H1 (cell line): ENCODE measurements around the gene TMEM132A. TPM values are rescaled to one million over a fixed set of nuclear protein-coding genes. Genes with fewer than 3 reads are reported as not detected.

ENCODE experiments used
- CTCF ChIA-PET: fragments of 300-600 bp; sonication (Branson Sonifier 250); formaldehyde crosslinking; loops from one replicate; lab custom pipeline; 2021; ENCODE audit not compliant: partially characterized antibody; lab: Charles Lee
- POLR2A ChIA-PET: fragments of 300-600 bp; sonication (Branson Sonifier 250); formaldehyde crosslinking; loops from one replicate; lab custom pipeline; 2021; ENCODE audit warnings: inconsistent platforms; ENCODE audit not compliant: partially characterized antibody; lab: Charles Lee
- DNase-seq, 2 experiments: peaks; one replicate each; pipeline versions ENCODE4 v3.0.0 to v3.0.0-alpha.2; 2010 to 2022; ENCODE audit warnings: low spot score in 2 of 2, low read depth in 1 of 2, mixed read lengths in 1 of 2
- FAIRE-seq: peaks from 2 replicates; lab custom pipeline; 2011; peaks lifted over from hg19 to GRCh38; lab: Jason Lieb, UNC
- H2AFZ ChIP-seq: 2 replicates; pipeline ENCODE4 v1.8.1; 2012; ENCODE audit warnings: low read length, inconsistent platforms
- H2AK5ac ChIP-seq: 2 replicates; pipeline ENCODE4 v1.6.1; 2013; ENCODE audit warnings: low read depth, low read length
- H2BK120ac ChIP-seq: replicated peaks from 2 replicates; pipeline ENCODE3; 2013; ENCODE audit warnings: low read depth, low read length, inconsistent platforms
- H2BK12ac ChIP-seq: 2 replicates; pipeline ENCODE4 v1.6.1; 2013; ENCODE audit warnings: low read depth, low read length
- H2BK15ac ChIP-seq: 2 replicates; pipeline ENCODE4 v1.6.1; 2013; ENCODE audit warnings: low read length
- H2BK20ac ChIP-seq: 2 replicates; pipeline ENCODE4 v1.6.1; 2013; ENCODE audit warnings: low read length
- H2BK5ac ChIP-seq: 2 replicates; pipeline ENCODE4 v1.6.1; 2013; ENCODE audit warnings: low read depth, low read length
- H3K14ac ChIP-seq: 2 replicates; pipeline ENCODE4 v1.6.1; 2013; ENCODE audit warnings: inconsistent platforms; ENCODE audit not compliant: insufficient read length
- H3K18ac ChIP-seq: 2 replicates; pipeline ENCODE4 v1.6.1; 2013; ENCODE audit warnings: low read length; ENCODE audit errors: extremely low read depth
- H3K23ac ChIP-seq: 2 replicates; pipeline ENCODE4 v1.6.1; 2013; ENCODE audit warnings: inconsistent platforms; ENCODE audit not compliant: insufficient read length
- H3K23me2 ChIP-seq: 2 replicates; pipeline ENCODE4 v1.6.1; 2013; ENCODE audit warnings: low read depth, low read length
- H3K27ac ChIP-seq: 2 replicates; pipeline ENCODE4 v1.6.1; 2011; ENCODE audit warnings: low read depth, low read length, inconsistent platforms
- H3K27me3 ChIP-seq, 4 experiments: replicated peaks in 1 of 4; 1 replicate in 1 of 4; 2 replicates in 3 of 4; pipeline versions ENCODE4 v1.6.1 to v1.8.1; 2011 to 2013; ENCODE audit warnings: low read length in 3 of 4, mild to moderate bottlenecking in 3 of 4, inconsistent platforms in 2 of 4, mixed read lengths in 2 of 4, moderate library complexity in 1 of 4; ENCODE audit not compliant: control insufficient read depth in 3 of 4, insufficient read depth in 3 of 4; ENCODE audit errors: extremely low read depth in 1 of 4
- H3K36me3 ChIP-seq, 4 experiments: 2 replicates each; pipeline versions ENCODE4 v1.6.1 to v1.8.1; 2011 to 2013; ENCODE audit warnings: mild to moderate bottlenecking in 4 of 4, low read length in 3 of 4, moderate library complexity in 2 of 4, control low read depth in 1 of 4, inconsistent platforms in 1 of 4; ENCODE audit not compliant: insufficient read depth in 4 of 4, control insufficient read depth in 2 of 4
- H3K4ac ChIP-seq: replicated peaks from 2 replicates; pipeline ENCODE3; 2013; ENCODE audit warnings: low read length, low read depth, mixed read lengths, inconsistent platforms; ENCODE audit not compliant: insufficient read length
- H3K4me1 ChIP-seq, 4 experiments: replicated peaks in 1 of 4; 1 replicate in 1 of 4; 2 replicates in 3 of 4; pipeline versions ENCODE4 v1.6.1 to v1.8.1; 2011 to 2013; ENCODE audit warnings: low read length in 3 of 4, inconsistent platforms in 2 of 4, mixed read lengths in 1 of 4; ENCODE audit not compliant: insufficient read depth in 4 of 4, control insufficient read depth in 3 of 4
- H3K4me2 ChIP-seq, 2 experiments: 2 replicates each; pipeline versions ENCODE4 v1.6.1 to v1.8.1; 2011 to 2013; ENCODE audit warnings: low read depth in 2 of 2, low read length in 2 of 2, control low read depth in 1 of 2, inconsistent platforms in 1 of 2, mild to moderate bottlenecking in 1 of 2; ENCODE audit not compliant: insufficient read depth in 1 of 2
- H3K4me3 ChIP-seq, 4 experiments: fragments of 200-600, 300-600 bp in 1 of 4; sonication (generic), shearing (Covaris generic), sonication (Bioruptor Twin) in 1 of 4; 2 replicates each; pipeline versions ENCODE4 v1.5.1 to v1.8.1; 2011 to 2016; ENCODE audit warnings: low read length in 4 of 4, low read depth in 3 of 4, control low read depth in 2 of 4, inconsistent platforms in 2 of 4, mild to moderate bottlenecking in 2 of 4, mixed read lengths in 1 of 4, moderate library complexity in 1 of 4; ENCODE audit not compliant: insufficient read depth in 2 of 4; ENCODE audit errors: extremely low read depth in 1 of 4
- H3K56ac ChIP-seq: replicated peaks from 2 replicates; pipeline ENCODE3; 2013; ENCODE audit warnings: low read depth, mild to moderate bottlenecking, mixed read lengths, low read length, inconsistent platforms; ENCODE audit not compliant: insufficient read length
- H3K79me1 ChIP-seq: 2 replicates; pipeline ENCODE4 v1.6.1; 2013; ENCODE audit warnings: low read depth, low read length, control low read depth
- H3K79me2 ChIP-seq, 2 experiments: 2 replicates each; pipeline versions ENCODE4 v1.6.1 to v1.8.1; 2012 to 2013; ENCODE audit warnings: low read length in 2 of 2, mild to moderate bottlenecking in 2 of 2, inconsistent platforms in 1 of 2; ENCODE audit not compliant: insufficient read depth in 2 of 2, control insufficient read depth in 1 of 2
- H3K9ac ChIP-seq, 4 experiments: replicated peaks in 1 of 4; 1 replicate in 1 of 4; 2 replicates in 3 of 4; pipeline versions ENCODE4 v1.6.1 to v1.8.1; 2011 to 2013; ENCODE audit warnings: low read depth in 3 of 4, low read length in 3 of 4, control low read depth in 2 of 4, mild to moderate bottlenecking in 2 of 4, moderate library complexity in 2 of 4, inconsistent platforms in 1 of 4; ENCODE audit errors: extremely low read depth in 1 of 4
- H3K9me3 ChIP-seq, 2 experiments: 2 replicates each; pipeline versions ENCODE4 v1.6.1 to v1.8.1; 2012 to 2013; ENCODE audit warnings: mild to moderate bottlenecking in 2 of 2, moderate library complexity in 2 of 2, control low read depth in 1 of 2, inconsistent platforms in 1 of 2, low read depth in 1 of 2, low read length in 1 of 2, mixed read lengths in 1 of 2; ENCODE audit not compliant: insufficient read depth in 2 of 2
- H4K20me1 ChIP-seq, 2 experiments: replicated peaks in 1 of 2; 2 replicates each; pipeline versions ENCODE3 to v1.8.1; 2011 to 2013; ENCODE audit warnings: inconsistent platforms in 2 of 2, low read length in 2 of 2, mild to moderate bottlenecking in 1 of 2; ENCODE audit not compliant: insufficient read depth in 2 of 2, control insufficient read depth in 1 of 2
- H4K5ac ChIP-seq: 2 replicates; pipeline ENCODE4 v1.6.1; 2013; ENCODE audit warnings: low read length, low read depth, mixed read lengths, inconsistent platforms; ENCODE audit not compliant: insufficient read length
- H4K8ac ChIP-seq: 2 replicates; pipeline ENCODE4 v1.8.0; 2013; ENCODE audit warnings: mild to moderate bottlenecking, moderate library complexity, low read length, inconsistent platforms; ENCODE audit not compliant: insufficient read depth; ENCODE audit errors: extremely low read depth
- H4K91ac ChIP-seq: replicated peaks from 2 replicates; pipeline ENCODE3; 2013; ENCODE audit warnings: low read length, mixed read lengths, inconsistent platforms; ENCODE audit not compliant: insufficient read length
- MAFK ChIP-seq: IDR thresholded peaks from 2 replicates; pipeline ENCODE4 v1.6.1; 2012; ENCODE audit warnings: low read depth, mild to moderate bottlenecking, improper control_type of control experiment, low read length
- TAF1 ChIP-seq: IDR thresholded peaks from 2 replicates; pipeline ENCODE4 v1.6.1; 2011; ENCODE audit warnings: mild to moderate bottlenecking, low read depth, low read length
- WGBS, 2 experiments: shearing (Covaris generic) in 1 of 2; methylation state at CpG; one replicate each; pipeline versions ENCODE4 v1.1.6 to v1.1.7; 2013 to 2015; ENCODE audit warnings: low lambda C conversion rate in 2 of 2, mixed read lengths in 2 of 2, inconsistent platforms in 1 of 2, low coverage in 1 of 2, missing lambda C conversion rate in 1 of 2; ENCODE audit not compliant: insufficient replicate concordance in 2 of 2, insufficient coverage in 1 of 2, insufficient read length in 1 of 2; ENCODE audit errors: extremely low coverage in 1 of 2, missing lambda C conversion rate in 1 of 2; 5-methylcytosine and 5-hydroxymethylcytosine counted together
- polyA plus RNA-seq, 7 experiments: library from polyadenylated mRNA; depleted of rRNA in 3 of 7; stranded (reverse) in 5 of 7; unstranded in 2 of 7; fragments of >200 nt in 5 of 7; fragments of 200-250 nt in 2 of 7; gene quantifications; 1 replicate in 5 of 7; 2 replicates in 1 of 7; 4 replicates in 1 of 7; pipeline versions ENCODE4 v1.2.1 to v1.2.3, GENCODE V29; 2011 to 2013; ENCODE audit warnings: missing spikeins in 2 of 7, mixed read lengths in 2 of 7
- total RNA-seq: library from RNA; stranded (reverse); fragmentation: NEBNext Ultra II Directional; extraction: Animal tissue kit (Norgen Biotek cat#: 25700); gene quantifications from 2 replicates; pipeline ENCODE4 v1.2.1, GENCODE V29; 2021

The TMEM132A gene
- total and polyA plus RNA-seq, 2 of the 8 experiments (the other 6 are each of a cell fraction or from before 2014, with no cell fraction given) = 46.6 to 97.9 TPM

DNA sequence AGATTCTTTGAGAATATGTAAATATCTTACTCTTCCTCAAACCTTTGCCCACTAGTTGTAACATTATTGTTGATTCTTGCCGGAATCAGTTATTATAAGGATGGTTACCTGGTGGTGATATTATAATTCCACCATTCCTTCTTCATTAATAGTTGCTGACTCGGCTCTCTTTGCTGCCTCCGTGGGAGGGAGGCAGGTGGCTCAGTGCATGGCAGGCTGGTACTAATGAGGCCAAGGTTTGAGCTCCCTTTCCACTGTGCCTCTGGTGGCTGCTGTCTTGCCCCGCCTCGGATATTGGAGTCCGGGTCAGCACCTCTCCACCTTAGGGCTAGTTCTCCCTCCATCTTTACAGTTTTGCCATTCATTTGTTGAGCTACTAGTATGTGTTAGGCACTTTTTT lies 59.9 kb downstream of the TMEM132A start:
- H3K14ac ChIP-seq = no peak overlapping the region
- FAIRE-seq (no peak), DNase-seq (no peak)
- H2AFZ ChIP-seq = no peak overlapping the region
- H3K9me3 ChIP-seq = no peaks in the 10 kb centered on the region
- H3K4me1 ChIP-seq = no peaks in the 10 kb centered on the region
- H3K79me2 ChIP-seq = no peaks in the 10 kb centered on the region
- H3K4me3 ChIP-seq = no peak overlapping the region
- H3K27ac ChIP-seq = no peak overlapping the region
- H4K91ac ChIP-seq = no peak overlapping the region
- no peak overlapping the region for H3K4me2 ChIP-seq
- no peak overlapping the region for H3K23ac ChIP-seq
- H3K9ac ChIP-seq = no peak overlapping the region
- H2BK120ac ChIP-seq = no peak overlapping the region
- no peak overlapping the region for H4K8ac ChIP-seq
- H2BK20ac ChIP-seq = no peak overlapping the region
- TF ChIP-seq MAFK (peak; percentile 51; the same call in 1 of the 2 replicates), TAF1 (no peak)
- no peaks in the 10 kb centered on the region for H3K36me3 ChIP-seq
- no peaks in the 10 kb centered on the region for H4K20me1 ChIP-seq
- no peaks in the 10 kb centered on the region for H3K79me1 ChIP-seq
- ChIA-PET CTCF (interaction anchor here (1.2 to 1.6 kb wide), 2 partner anchors 14 to 56 kb away, joined by 3 to 5 read pairs; no protein-coding TSS in a partner anchor), POLR2A (interaction anchor here (1.2 kb wide), 1 partner anchor 29 kb away, joined by 3 read pairs; no protein-coding TSS in a partner anchor)
- no peaks in the 10 kb centered on the region; a peak in 1 of 7 replicates for H3K27me3 ChIP-seq
- no peak overlapping the region for H3K4ac ChIP-seq
- no peak overlapping the region for H3K56ac ChIP-seq
- no peak overlapping the region for H2AK5ac ChIP-seq
- H2BK12ac ChIP-seq = no peak overlapping the region
- no peak overlapping the region for H4K5ac ChIP-seq
- H3K23me2 ChIP-seq = peaks cover 2% of the 10 kb centered on the region; the same call in 1 of the 2 replicates
- H2BK5ac ChIP-seq = no peak overlapping the region
- no peak overlapping the region for H2BK15ac ChIP-seq
- no peak overlapping the region for H3K18ac ChIP-seq
- 69% methylated on average over 6 of the region's 6 CpGs; no CpG with 5 or more reads in 1 of the 2 experiments for WGBS, 2 experiments
